GM10266 (cell line): ENCODE measurements around the gene SLC10A1.

Experiments
- DNase-seq: peaks from one replicate; pipeline ENCODE4 v3.0.0; 2012; ENCODE audit errors: extremely low spot score
- CTCF ChIP-seq: IDR thresholded peaks from 2 replicates; pipeline ENCODE4 v1.5.1; 2012; ENCODE audit warnings: mild to moderate bottlenecking, low read depth; ENCODE audit not compliant: control insufficient read depth, insufficient read depth; ENCODE audit errors: missing control alignments

SLC10A1 gene

GRCh38 chr14:69756298-69756697 is 40.7 kb downstream of the SLC10A1 start:
- no peak for TF ChIP-seq CTCF
- DNase-seq, result no peak

- no peak for TF ChIP-seq CTCF
- no peak for DNase-seq
Measured at GRCh38 chr14:69755784-69756183, 41.3 kb downstream of the SLC10A1 start.

- no peak for DNase-seq
- no peak for TF ChIP-seq CTCF
Measured at GRCh38 chr14:69755296-69755695, 41.7 kb downstream of the SLC10A1 start.

- DNase-seq, result no peak
- no peak for TF ChIP-seq CTCF
Measured at GRCh38 chr14:69754487-69754886, 42.6 kb downstream of the SLC10A1 start.

GRCh38 chr14:69753860-69754259 is 43.2 kb downstream of the SLC10A1 start:
- no peak for DNase-seq
- TF ChIP-seq CTCF, result no peak

GRCh38 chr14:69752773-69753172 is 44.3 kb downstream of the SLC10A1 start:
- TF ChIP-seq CTCF, result no peak
- DNase-seq, result no peak

GRCh38 chr14:69750495-69750894 is 46.5 kb downstream of the SLC10A1 start:
- TF ChIP-seq CTCF, result no peak
- DNase-seq, result no peak
